Panc1 (cell line): Measurements from ENCODE around the gene RHBDF1.

Experiments used
- CTCF ChIP-seq: fragments of 450-650 bp; IDR thresholded peaks from 2 replicates; pipeline ENCODE4 v1.5.1; 2017; ENCODE audit warnings: mild to moderate bottlenecking
- POLR2AphosphoS5 ChIP-seq: IDR thresholded peaks from 2 replicates; pipeline ENCODE4 v1.6.1; 2012; ENCODE audit warnings: mild to moderate bottlenecking, low read depth, low read length, moderate library complexity
- SIN3A ChIP-seq: IDR thresholded peaks from 2 replicates; pipeline ENCODE4 v1.6.1; 2012; ENCODE audit warnings: low read depth, mild to moderate bottlenecking, low read length, moderate library complexity, borderline replicate concordance; ENCODE audit not compliant: insufficient read depth
- TCF7L2 ChIP-seq: IDR thresholded peaks from 2 replicates; pipeline ENCODE4 v1.6.1; 2011; ENCODE audit warnings: mild to moderate bottlenecking, low read depth, low read length, inconsistent platforms
- TF ChIP-seq, protein P1 (sequence below), 2 experiments: IDR thresholded peaks; 2 replicates each; pipeline ENCODE4 v1.6.1; 2011 to 2012; ENCODE audit warnings: low read depth in 2 of 2, control low read depth in 1 of 2, low read length in 1 of 2, mild to moderate bottlenecking in 1 of 2, moderate library complexity in 1 of 2; ENCODE audit not compliant: insufficient read depth in 1 of 2

DNA sequence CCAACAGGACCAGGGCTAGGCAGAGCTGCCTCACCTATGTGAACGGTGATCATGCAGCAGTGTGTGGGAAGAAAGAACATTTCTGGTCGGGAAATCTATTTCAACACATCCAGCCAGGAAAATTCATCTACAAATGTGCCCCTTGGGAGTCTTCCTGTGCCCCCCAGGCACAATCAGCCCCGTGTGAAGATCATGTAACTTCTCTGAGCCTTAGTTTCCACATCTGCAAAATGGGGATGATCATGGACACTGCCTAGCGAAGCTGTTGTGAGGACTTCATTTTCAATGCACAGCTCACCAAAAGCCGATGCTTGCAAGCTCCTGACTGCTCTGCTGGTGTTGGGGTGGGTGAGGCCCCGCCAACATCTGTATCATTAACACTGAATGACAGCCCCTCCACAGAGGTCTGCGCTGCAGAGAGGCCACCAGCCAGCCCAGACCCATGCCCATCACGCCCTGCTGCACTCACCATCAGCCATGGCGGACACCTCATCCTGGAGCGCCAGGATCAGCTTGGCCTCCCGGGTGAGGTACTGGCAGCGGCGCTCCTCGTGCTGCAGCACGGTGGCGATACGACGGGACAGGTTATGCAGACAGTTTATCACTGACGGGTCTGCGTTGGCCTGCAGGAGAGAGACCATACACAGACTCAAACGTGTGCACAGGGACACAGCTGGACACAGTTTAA, 39.9 kb upstream of the RHBDF1 start:
- TF ChIP-seq CTCF (no peak), POLR2AphosphoS5 (no peak), TCF7L2 (no peak), SIN3A (no peak)
- TF ChIP-seq, protein P1, sequence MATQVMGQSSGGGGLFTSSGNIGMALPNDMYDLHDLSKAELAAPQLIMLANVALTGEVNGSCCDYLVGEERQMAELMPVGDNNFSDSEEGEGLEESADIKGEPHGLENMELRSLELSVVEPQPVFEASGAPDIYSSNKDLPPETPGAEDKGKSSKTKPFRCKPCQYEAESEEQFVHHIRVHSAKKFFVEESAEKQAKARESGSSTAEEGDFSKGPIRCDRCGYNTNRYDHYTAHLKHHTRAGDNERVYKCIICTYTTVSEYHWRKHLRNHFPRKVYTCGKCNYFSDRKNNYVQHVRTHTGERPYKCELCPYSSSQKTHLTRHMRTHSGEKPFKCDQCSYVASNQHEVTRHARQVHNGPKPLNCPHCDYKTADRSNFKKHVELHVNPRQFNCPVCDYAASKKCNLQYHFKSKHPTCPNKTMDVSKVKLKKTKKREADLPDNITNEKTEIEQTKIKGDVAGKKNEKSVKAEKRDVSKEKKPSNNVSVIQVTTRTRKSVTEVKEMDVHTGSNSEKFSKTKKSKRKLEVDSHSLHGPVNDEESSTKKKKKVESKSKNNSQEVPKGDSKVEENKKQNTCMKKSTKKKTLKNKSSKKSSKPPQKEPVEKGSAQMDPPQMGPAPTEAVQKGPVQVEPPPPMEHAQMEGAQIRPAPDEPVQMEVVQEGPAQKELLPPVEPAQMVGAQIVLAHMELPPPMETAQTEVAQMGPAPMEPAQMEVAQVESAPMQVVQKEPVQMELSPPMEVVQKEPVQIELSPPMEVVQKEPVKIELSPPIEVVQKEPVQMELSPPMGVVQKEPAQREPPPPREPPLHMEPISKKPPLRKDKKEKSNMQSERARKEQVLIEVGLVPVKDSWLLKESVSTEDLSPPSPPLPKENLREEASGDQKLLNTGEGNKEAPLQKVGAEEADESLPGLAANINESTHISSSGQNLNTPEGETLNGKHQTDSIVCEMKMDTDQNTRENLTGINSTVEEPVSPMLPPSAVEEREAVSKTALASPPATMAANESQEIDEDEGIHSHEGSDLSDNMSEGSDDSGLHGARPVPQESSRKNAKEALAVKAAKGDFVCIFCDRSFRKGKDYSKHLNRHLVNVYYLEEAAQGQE (IDR thresholded peaks at IDR 0.05; ENCODE audit: insufficient read depth in 1 of 2, low read depth in 2 of 2, low read length in 1 of 2) = no peak
